ENCODE measurements around the gene OR6J1. TPM values are rescaled to one million over a fixed set of nuclear protein-coding genes. Genes with fewer than 3 reads are reported as not detected.
A peak's percentile ranks its signal among the peaks of the same experiment; 100 is the strongest.
"Not testable (repeated sequence)": the region's sequence is repeated elsewhere in the genome, so short reads cannot be mapped to it uniquely, and the experiment has no call there.

OR6J1 gene
- total RNA-seq, 1 experiment from 2014 or later, result not detected

DNA sequence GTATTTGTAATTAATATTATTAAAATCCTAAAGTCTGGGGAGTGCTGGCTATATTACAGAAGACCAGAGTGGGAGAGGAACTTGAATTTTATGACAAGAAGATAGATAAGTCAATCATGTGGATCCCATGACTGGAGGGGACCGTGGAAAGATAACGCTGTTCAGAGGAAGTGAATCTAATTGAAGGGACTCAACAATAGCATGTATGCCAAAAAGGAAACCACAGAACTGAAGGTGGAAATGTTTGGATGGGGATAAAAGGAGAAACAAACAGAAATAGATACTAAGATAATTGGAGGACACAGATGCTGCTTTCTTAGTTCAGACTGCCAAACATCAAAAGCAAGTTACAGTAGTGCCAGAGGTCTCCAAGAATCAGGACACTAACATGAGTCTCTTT lies 21.1 kb downstream of the OR6J1 start:
- in situ Hi-C loops (cut with HindIII; ENCODE audit: low pct_unique_long_range_greater_than_20kb, low sequenced_read_pairs), result no loop called here
- DNase-seq (ENCODE audit: low read depth), result no peak

DNA sequence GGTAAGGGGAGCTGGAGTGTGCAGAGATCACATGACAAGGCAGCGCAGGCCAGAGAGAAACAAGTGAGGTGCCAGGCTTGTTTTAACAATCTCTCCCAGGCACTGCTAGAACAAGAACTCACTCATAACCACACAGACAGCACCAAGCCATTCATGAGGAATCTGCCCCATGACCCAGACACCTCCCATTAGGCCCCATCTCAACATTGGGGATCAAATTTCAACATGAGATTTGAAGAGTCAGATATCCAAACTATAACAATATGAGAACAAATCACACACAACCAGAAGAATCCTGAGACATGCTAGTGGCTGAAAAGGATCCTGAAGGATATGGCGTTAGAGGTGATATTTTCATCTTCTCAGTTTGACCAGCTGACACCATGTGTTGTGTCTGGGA lies 21.9 kb downstream of the OR6J1 start:
- DNase-seq (ENCODE audit: low read depth), result no peak
- in situ Hi-C loops (cut with HindIII; ENCODE audit: low pct_unique_long_range_greater_than_20kb, low sequenced_read_pairs), result no loop called here

DNA sequence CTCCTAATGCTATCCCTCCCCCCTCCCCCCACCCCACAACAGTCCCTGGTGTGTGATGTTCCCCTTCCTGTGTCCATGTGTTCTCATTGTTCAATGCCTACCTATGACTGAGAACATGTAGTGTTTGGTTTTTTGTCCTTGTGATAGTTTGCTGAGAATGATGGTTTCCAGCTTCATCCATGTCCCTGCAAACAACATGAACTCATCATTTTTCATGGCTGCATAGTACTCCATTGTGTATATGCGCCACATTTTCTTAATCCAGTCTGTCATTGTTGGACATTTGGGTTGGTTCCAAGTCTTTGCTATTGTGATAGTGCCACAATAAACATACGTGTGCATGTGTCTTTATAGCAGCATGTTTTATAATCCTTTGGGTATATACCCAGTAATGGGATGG lies 28.4 kb downstream of the OR6J1 start:
- DNase-seq (ENCODE audit: low read depth); in situ Hi-C loops (cut with HindIII; ENCODE audit: low pct_unique_long_range_greater_than_20kb, low sequenced_read_pairs): not testable (repeated sequence)

DNA sequence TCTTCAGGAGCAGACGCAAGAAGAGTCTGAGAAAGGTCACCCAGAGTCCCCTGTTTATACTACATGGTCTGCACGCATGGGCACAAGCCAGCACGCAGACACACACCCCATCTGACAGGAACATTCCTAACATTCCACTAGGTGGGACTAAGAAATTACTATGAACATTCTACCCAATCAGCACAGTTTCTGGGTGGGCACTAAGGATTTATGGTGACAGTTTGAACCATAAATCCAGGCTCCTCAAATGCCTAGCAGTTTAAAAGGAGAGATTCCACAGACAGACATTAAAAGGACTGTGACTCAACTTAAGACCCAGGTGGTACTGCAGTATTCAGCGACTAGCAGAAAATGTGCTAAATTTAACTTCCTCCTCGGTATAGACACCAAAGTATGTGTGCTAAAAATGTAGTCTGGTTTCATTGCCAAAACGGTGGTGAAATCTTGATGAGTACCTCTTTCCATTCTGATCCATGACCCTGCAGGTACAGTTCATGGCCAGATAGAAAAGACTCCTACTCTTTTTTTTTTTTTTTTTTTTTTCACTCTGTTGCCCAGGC lies 29.8 kb downstream of the OR6J1 start:
- peak; percentile 98 for DNase-seq (ENCODE audit: low read depth)
- in situ Hi-C loops (cut with HindIII; ENCODE audit: low pct_unique_long_range_greater_than_20kb, low sequenced_read_pairs), result no loop called here

DNA sequence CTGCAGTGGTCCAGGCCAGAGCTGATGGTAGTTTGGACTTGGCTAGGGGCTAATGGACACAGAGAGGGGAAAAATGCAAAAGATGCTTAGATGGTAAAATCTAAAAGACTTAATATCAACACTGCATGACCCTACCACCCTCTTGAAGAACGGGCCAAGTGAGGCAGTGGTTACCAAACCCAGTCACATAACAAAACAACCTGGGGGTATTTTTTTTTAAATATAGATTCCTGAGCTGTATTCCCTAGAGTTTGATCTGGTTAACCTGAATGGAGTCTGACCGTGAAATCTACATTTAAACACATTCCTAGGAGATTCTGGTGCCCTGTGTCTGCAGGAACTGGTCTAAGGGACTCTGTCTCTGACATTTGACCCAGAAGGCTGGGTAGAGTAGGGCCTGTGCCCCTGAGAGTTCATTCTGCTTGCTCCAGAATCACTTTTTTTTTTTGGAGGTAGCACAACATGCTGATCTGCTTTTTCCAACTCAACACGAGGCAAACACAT lies 30.4 kb downstream of the OR6J1 start:
- DNase-seq (ENCODE audit: low read depth), result no peak
- in situ Hi-C loops (cut with HindIII; ENCODE audit: low pct_unique_long_range_greater_than_20kb, low sequenced_read_pairs), result no loop called here

DNA sequence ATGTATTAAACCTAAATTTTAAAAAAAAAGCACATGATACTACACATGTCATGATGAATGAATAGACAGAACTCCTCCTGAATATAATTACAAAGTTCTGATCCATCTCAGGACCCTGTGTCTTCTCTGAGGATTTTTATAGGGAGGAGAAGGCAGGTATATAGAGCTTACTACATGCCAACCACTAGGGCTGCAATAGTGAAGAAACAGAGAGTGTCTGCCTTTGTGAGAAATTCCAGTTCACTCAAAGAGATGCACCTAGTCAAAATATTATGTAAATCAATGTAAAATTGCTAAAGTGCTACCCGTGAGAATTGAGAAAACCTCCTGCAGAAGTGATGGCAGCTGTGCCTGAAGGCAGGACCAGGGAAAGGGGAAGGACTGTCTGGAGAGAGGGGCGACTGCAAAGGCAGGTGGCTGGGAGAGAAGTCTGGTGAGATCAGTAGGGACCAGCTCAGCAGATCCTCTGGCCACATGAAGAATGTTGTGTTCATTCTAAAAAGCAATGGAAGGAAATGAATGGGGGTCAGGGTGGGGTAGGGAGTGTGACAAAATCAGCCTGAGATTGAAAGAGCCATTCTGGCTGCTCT lies 31.0 kb downstream of the OR6J1 start:
- DNase-seq (ENCODE audit: low read depth), result no peak
- in situ Hi-C loops (cut with HindIII; ENCODE audit: low pct_unique_long_range_greater_than_20kb, low sequenced_read_pairs), result no loop called here

DNA sequence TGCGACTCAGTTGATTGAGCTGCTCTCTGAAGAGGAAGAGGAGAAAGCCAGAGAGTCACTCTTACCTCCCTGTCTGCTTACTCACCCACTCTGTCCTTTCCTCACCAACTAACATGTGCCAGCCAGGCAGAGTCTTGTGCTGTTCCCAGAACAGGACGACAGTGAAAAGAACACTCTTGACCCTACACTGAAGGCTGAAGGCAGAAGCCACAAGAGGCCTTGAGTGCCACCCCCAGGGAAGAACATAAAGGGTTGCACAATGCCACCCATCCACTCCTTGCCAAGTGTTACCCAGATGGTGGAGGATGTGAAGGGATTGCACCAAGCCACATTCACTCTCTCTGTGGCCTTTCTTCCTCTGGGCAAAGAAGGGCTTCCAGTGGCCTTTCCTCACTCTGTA lies 33.2 kb downstream of the OR6J1 start:
- no peak for DNase-seq (ENCODE audit: low read depth)
- in situ Hi-C loops (cut with HindIII; ENCODE audit: low pct_unique_long_range_greater_than_20kb, low sequenced_read_pairs), result no loop called here

DNA sequence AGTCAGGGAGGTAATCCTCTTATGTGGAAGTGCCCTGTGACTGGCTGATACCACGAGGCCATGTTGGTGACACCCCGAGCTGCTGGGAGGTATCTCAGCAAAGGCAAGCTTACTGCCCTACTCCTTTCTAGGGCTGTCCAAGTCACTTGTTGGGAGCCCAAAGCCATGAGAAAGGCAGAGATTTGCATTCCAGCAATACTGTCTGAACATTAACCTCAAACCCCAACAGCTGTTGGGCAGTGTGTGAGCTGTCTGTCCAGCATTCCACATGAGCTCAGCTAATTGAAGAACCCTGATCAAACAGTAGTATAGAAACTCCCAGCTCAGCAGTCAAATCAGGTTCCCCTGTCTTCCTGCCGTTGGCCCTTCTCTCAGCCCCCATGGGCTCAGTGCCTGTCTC lies 36.9 kb downstream of the OR6J1 start:
- no peak for DNase-seq (ENCODE audit: low read depth)
- in situ Hi-C loops (cut with HindIII; ENCODE audit: low pct_unique_long_range_greater_than_20kb, low sequenced_read_pairs), result no loop called here

DNA sequence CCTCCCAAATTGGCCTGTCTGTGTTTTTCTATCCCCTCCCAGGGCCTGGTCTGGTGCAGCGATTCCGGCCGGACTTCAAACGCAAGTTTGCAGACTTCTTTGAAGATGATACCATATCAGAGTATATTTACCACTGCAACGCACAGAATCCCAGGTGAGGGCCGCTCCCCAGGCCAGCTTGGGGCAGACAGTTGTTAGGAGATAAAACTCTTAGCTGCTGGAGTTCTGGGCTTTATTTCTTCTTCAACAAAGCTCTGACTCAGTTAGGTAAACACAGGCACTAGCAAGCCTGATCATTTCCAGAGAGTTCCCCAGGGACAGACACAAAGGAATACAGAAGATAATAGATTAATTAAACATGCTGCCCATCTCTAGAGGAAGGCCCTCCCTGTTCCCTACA lies 37.8 kb downstream of the OR6J1 start:
- no peak for DNase-seq (ENCODE audit: low read depth)
- in situ Hi-C loops (cut with HindIII; ENCODE audit: low pct_unique_long_range_greater_than_20kb, low sequenced_read_pairs), result no loop called here

DNA sequence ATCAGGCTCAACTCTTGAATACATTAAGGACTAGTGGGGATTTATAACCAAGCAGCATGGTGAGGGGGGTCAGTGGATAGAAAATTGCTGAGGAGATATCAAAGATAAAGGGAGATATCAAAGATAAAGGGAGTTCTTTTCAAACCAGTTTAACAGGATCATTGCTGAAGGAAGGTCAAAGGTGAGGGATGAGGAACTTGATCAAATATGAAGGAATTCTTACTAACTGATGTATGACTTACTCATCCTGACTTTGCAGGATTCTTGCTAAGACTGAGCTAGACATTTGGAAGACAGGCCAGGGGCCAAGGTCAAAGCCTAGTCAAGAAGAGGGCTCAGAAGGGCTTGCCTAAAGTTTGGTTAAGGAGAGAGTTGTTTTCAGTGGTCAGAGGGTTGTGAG lies 41.3 kb downstream of the OR6J1 start:
- no peak for DNase-seq (ENCODE audit: low read depth)
- in situ Hi-C loops (cut with HindIII; ENCODE audit: low pct_unique_long_range_greater_than_20kb, low sequenced_read_pairs), result no loop called here

DNA sequence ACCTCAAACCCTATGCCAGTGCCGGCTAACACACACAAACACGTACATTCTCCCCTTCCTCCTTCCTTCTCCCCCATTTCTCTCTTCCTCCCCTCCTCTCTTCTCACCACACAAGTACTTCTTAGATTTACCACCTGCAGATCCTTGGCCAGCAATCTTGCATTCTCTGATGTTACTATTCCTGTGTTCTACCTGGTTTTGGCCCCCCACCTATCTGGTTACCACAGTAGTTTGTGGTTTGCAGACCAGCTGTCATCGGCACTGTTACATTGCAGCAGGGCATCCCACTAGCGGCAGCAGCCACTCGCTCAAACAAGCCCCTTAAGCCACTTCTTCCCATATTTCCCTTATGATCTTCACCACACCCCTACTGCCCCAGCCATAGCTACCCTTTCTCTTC lies 42.2 kb downstream of the OR6J1 start:
- in situ Hi-C loops (cut with HindIII; ENCODE audit: low pct_unique_long_range_greater_than_20kb, low sequenced_read_pairs), result no loop called here
- DNase-seq (ENCODE audit: low read depth), result no peak

DNA sequence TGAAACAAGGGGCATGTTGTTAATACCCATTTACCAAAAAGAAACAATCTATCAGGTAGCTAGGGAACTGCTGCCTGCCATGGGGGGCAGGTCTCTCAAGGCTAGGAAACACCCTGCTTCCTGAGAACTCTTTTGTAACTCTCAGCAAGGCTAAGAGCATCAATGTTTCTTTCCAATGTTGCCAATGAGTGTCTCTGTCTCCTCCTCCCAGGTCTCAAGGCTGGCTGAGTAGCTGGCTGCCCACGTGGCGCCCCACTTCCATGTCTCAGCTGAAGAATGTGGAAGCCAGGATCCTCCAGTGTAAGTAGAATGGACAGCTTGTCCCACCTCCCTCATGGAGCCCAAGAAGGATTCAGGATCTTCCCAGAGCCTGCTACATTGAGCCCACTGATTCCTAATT lies 42.7 kb downstream of the OR6J1 start:
- DNase-seq (ENCODE audit: low read depth), result no peak
- in situ Hi-C loops (cut with HindIII; ENCODE audit: low pct_unique_long_range_greater_than_20kb, low sequenced_read_pairs), result no loop called here

DNA sequence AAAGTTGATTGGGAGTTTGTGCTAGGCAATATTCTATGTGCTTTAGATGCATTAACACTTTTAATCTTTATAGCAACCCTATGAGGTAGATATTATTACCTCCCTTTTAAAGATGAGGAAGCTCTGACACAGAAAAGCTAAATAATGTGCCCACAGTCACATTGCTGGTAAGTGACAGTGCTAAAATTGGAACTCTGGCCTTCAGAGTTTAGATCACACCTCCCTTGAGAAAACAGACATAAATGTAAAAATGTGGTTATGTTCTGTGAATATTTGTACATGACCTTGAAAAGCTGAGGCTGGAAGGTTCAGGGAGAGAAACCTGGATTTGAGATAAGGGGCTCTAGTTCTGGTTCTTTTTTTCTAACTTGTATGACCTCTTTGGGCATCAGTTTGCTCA lies 44.1 kb downstream of the OR6J1 start:
- in situ Hi-C loops (cut with HindIII; ENCODE audit: low pct_unique_long_range_greater_than_20kb, low sequenced_read_pairs), result no loop called here

DNA sequence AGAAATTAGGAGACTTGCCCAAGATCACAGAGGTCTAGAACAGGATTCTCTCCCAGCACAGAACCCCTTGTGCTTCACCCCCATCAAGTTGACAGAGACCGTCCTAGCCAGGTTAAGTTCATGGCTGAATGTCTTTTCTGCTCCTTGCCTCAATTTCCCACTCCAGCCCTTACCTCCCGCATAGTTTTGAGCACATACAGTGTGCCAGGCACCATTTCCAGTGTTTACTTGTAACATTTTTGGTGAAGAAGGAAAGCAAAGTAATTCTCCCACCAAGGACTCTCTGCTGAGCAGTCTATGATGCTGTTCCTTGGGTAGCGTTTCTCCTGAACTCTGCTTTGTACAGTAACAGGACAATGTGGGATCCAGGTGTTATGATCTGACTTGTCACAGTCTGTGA lies 44.8 kb downstream of the OR6J1 start:
- DNase-seq (ENCODE audit: low read depth), result no peak
- in situ Hi-C loops (cut with HindIII; ENCODE audit: low pct_unique_long_range_greater_than_20kb, low sequenced_read_pairs), result no loop called here

More for the DNA sequence above, 44.1 kb downstream of the OR6J1 start:
- no peak for DNase-seq (ENCODE audit: low read depth)

DNA sequence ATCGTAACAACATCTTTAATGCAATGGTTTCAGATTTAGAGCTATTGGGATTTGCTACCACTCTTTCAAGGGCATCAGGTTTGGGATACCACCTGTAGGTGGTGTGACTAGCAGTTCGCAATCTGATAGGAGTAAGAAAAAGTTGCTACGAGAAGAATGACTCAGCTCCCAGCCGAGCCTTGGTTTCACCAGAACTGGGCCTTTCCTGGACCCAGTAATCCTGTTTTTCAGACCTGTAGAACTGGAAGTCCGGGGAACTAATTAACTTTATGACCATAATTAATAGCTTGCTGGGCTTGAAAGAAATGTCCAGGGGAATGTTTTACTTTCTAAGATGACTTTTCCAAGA lies 45.3 kb downstream of the OR6J1 start:
- in situ Hi-C loops (cut with HindIII; ENCODE audit: low pct_unique_long_range_greater_than_20kb, low sequenced_read_pairs), result no loop called here
- peak; percentile 58 for DNase-seq (ENCODE audit: low read depth)

DNA sequence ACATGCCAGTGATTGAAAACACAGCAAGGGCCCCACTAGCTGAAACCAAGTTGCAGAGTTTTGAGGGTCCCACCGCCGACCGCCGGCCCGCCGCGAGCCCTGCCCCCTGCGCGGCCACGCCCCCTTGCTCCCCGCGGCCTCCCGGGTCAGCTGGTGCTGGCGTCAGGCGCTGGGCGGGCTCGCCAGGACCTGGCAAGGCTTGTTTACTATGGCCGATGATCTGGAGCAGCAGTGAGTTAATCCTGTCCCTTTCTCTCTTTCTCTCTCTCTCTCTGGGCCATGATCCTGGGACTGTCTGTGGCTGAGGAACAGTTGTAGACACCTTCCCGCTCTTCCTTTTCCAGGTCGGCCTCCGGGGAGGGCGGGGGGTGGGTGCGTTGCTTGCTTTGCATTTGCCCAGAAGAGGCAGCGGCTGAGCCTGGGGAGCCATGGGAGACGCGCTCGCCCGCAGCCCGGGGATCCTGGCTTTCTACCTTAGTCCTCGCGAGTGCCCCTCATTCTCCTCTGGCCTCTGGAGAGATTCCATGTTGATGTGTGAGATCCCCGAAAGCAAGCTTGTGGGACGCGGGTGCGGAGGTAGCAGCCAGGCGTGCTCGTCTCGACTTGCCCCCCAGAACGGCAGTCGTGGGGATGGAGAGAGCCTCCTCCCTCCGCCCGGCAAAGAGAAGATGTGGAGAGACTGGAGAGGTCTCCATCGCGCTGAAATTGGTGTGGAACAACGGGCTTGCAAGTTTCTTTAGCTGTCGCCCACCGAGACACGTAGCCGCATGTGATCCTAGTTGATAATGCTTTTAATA lies 45.9 kb downstream of the OR6J1 start, which contains the start of gene ABHD4:
TSS of gene ABHD4 (plus strand) at position 202 of the 797 bp plus-strand sequence. CDS start at position 209, 7 bp downstream.
- in situ Hi-C loops (cut with HindIII; ENCODE audit: low pct_unique_long_range_greater_than_20kb, low sequenced_read_pairs), result no loop called here
- peak; percentile 66 for DNase-seq (ENCODE audit: low read depth)

DNA sequence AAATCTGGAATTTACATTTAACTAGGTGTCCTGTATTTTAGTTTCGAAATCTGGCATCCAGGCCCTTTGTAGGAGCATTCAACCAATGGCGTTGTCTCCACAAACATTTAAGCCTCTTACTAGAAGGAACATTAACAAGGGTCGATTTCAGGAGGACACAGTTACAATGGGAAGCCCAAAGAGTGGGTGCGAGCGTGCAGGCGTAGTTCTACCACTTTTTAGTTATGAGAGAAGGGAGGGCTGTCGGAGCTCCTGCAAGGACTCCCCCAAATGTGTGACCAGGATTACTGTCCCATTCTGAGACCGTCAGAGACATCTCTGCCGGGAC lies 46.4 kb downstream of the OR6J1 start:
- no peak for DNase-seq (ENCODE audit: low read depth)
- in situ Hi-C loops (cut with HindIII; ENCODE audit: low pct_unique_long_range_greater_than_20kb, low sequenced_read_pairs), result no loop called here

DNA sequence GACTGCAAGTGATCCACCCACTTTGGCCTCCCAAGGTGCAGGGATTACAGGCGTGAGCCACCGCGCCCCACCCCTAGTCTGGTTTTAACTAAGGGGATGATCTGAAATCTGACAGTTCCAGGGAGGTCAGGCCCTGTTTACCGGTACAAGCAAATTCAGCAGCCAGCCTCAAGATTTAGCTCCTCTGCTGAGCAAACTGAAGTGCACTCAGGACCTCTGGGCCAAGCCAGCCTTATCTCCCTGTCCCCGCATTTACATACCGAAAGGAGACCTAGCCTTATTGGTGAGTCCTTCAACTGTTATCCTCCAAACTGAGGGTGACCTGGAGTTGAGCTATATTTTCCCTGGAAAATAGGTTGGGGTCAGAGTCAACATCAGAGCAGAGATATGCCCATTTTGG lies 46.9 kb downstream of the OR6J1 start:
- DNase-seq (ENCODE audit: low read depth), result no peak
- in situ Hi-C loops (cut with HindIII; ENCODE audit: low pct_unique_long_range_greater_than_20kb, low sequenced_read_pairs), result no loop called here

DNA sequence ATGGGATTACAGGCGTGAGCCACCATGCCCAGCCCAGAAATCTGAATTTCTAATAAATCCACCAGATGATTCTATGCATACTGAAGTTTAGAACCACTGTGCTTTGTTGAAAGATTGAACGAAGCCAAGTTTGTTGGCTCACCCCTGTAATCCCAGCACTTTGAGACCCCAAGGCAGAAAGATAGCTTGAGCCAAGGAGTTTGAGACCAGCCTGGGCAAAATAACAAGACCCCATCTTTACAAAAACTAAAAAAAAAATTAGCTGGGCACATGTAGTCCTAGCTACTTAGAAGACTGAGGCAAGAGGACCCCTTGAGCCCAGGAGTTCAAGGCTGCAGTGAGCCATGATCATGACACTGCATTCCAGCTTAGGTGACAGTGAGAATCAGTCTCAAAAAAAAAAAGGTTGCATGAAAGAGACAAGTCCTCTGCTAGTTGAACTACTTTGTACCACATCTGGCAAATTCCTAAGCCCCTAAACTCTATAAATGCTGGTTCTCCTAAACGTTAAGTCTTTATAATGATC lies 47.7 kb downstream of the OR6J1 start:
- in situ Hi-C loops (cut with HindIII; ENCODE audit: low pct_unique_long_range_greater_than_20kb, low sequenced_read_pairs), result no loop called here
- DNase-seq (ENCODE audit: low read depth), result no peak

All from Caki2 (cell line).